Esophagus muscularis mucosa (tissue), 4 donors: ENCODE results near the gene PAM. TPM values are rescaled to one million over a fixed set of nuclear protein-coding genes. Genes with fewer than 3 reads are reported as not detected.

Experiments used
- DNase-seq: peaks from one replicate; pipeline ENCODE4 v3.0.0-alpha.2; 2017; ENCODE audit errors: extremely low spot score
- H3K27ac ChIP-seq, 4 donors: fragments of 200-600 bp; sonication (generic); replicated peaks in 1 of 4; 1 replicate in 3 of 4; 2 replicates in 1 of 4; pipeline ENCODE4 v1.5.1; 2016 to 2019; ENCODE audit warnings: mild to moderate bottlenecking in 1 of 4
- H3K27me3 ChIP-seq, 4 donors: fragments of 200-600 bp; sonication (generic); one replicate each; pipeline versions ENCODE4 v1.5.1 to v1.6.0; 2016 to 2019
- H3K36me3 ChIP-seq, 4 donors: fragments of 200-600 bp; sonication (generic); one replicate each; pipeline ENCODE4 v1.5.1; 2016 to 2019
- H3K4me1 ChIP-seq, 4 donors: fragments of 200-600 bp; sonication (generic); one replicate each; pipeline ENCODE4 v1.5.1; 2016 to 2019
- H3K4me3 ChIP-seq, 4 donors: fragments of 200-600 bp; sonication (generic); 1 replicate in 2 of 4; 2 replicates in 2 of 4; pipeline ENCODE4 v1.5.1; 2016 to 2019; ENCODE audit warnings: mild to moderate bottlenecking in 4 of 4, moderate library complexity in 1 of 4
- H3K9me3 ChIP-seq, 4 donors: fragments of 200-600 bp; sonication (generic); 1 replicate in 3 of 4; 2 replicates in 1 of 4; pipeline ENCODE4 v1.5.1; 2016 to 2019
- CTCF ChIP-seq, 3 experiments: fragments of 200-600 bp in 2 of 3; fragments of 450-650 bp in 1 of 3; sonication (generic) in 2 of 3; IDR thresholded peaks; one replicate each; pipeline ENCODE4 v1.5.1; 2017 to 2019; ENCODE audit warnings: antibody characterized with exemption in 3 of 3, mild to moderate bottlenecking in 2 of 3, moderate library complexity in 1 of 3
- EP300 ChIP-seq: sonication (generic); formaldehyde crosslinking; IDR thresholded peaks from one replicate; pipeline ENCODE4 v1.6.1; 2017; ENCODE audit warnings: antibody characterized with exemption
- POLR2A ChIP-seq: fragments of 450-650 bp; IDR thresholded peaks from one replicate; pipeline ENCODE4 v1.6.1; 2017; ENCODE audit warnings: antibody characterized with exemption, moderate library complexity, mild to moderate bottlenecking, low read depth
- POLR2AphosphoS5 ChIP-seq, 2 donors: sonication (generic); formaldehyde crosslinking; IDR thresholded peaks; one replicate each; pipeline ENCODE4 v1.6.1; 2017; ENCODE audit warnings: antibody characterized with exemption in 2 of 2
- WGBS: methylation state at CpG from one replicate; pipeline ENCODE4 v1.1.5; 2018; 5-methylcytosine and 5-hydroxymethylcytosine counted together
- intact Hi-C: fragments of 100-400 bp; cut with DNase I; formaldehyde crosslinking; loops from one replicate; pipeline ENCODE4 v1.15.1; 2023
- total RNA-seq, 4 donors: library from RNA; depleted of rRNA; stranded (reverse); fragments of >200 nt; gene quantifications; one replicate each; pipeline versions ENCODE4 v1.1.0 to v1.2.1, GENCODE V29; 2016

Gene PAM
- total RNA-seq, 4 donors from 2014 or later, result 212 to 250 (median 227) TPM

GRCh38 chr5:103013933-103014552, 258.9 kb downstream of the PAM start:
- intact Hi-C loops, result no loop called here
- Histone ChIP-seq H3K9me3 (no peaks in the 10 kb centered on the region), H3K36me3 (peaks cover 0 to 40% (median 21%) of the 10 kb centered on the region in 4 donors), H3K27me3 (no peaks in the 10 kb centered on the region), H3K4me3 (no peak overlapping the region), H3K27ac (no peak overlapping the region), H3K4me1 (peaks cover 0 to 10% (median 3%) of the 10 kb centered on the region in 4 donors)
- WGBS, result 62% methylated on average over 1 of the region's 1 CpG
- no peak for TF ChIP-seq CTCF (IDR thresholded peaks at IDR 0.05)
- no peak for TF ChIP-seq POLR2AphosphoS5 (IDR thresholded peaks at IDR 0.05)
- no peak for TF ChIP-seq EP300
- no peak for TF ChIP-seq POLR2A
- no peak for DNase-seq

GRCh38 chr5:103014983-103015382, 259.9 kb downstream of the PAM start:
- Histone ChIP-seq H3K27ac (no peak overlapping the region), H3K4me1 (peaks cover 0 to 10% (median 3%) of the 10 kb centered on the region in 4 donors), H3K36me3 (peaks cover 0 to 38% (median 21%) of the 10 kb centered on the region in 4 donors), H3K4me3 (no peak overlapping the region), H3K9me3 (no peaks in the 10 kb centered on the region), H3K27me3 (no peaks in the 10 kb centered on the region)
- WGBS, result 90% methylated on average over 2 of the region's 2 CpGs
- TF ChIP-seq CTCF (IDR thresholded peaks at IDR 0.05) (no peak), POLR2A (no peak), POLR2AphosphoS5 (IDR thresholded peaks at IDR 0.05) (no peak)
- DNase-seq, result no peak
- intact Hi-C loops, result no loop called here

- no peak for DNase-seq
- peaks cover 0 to 10% (median 3%) of the 10 kb centered on the region in 4 donors for H3K4me1 ChIP-seq
- H3K27me3 ChIP-seq, result no peaks in the 10 kb centered on the region
- TF ChIP-seq EP300 (no peak), POLR2AphosphoS5 (IDR thresholded peaks at IDR 0.05) (no peak), CTCF (IDR thresholded peaks at IDR 0.05) (no peak), POLR2A (no peak)
- H3K36me3 ChIP-seq, result peaks cover 0 to 46% (median 28%) of the 10 kb centered on the region in 4 donors
- intact Hi-C loops, result no loop called here
- H3K4me3 ChIP-seq, result no peak overlapping the region
- no peak overlapping the region for H3K27ac ChIP-seq
- H3K9me3 ChIP-seq, result no peaks in the 10 kb centered on the region
- 97% methylated on average over 2 of the region's 2 CpGs for WGBS
Observed at GRCh38 chr5:103016167-103016566, 261.1 kb downstream of the PAM start.

- TF ChIP-seq EP300, result no peak
- Histone ChIP-seq H3K27ac (no peak overlapping the region), H3K4me3 (no peak overlapping the region), H3K9me3 (no peaks in the 10 kb centered on the region), H3K27me3 (no peaks in the 10 kb centered on the region), H3K4me1 (peaks cover 0 to 8% (median 1%) of the 10 kb centered on the region in 4 donors), H3K36me3 (peaks cover 0 to 63% (median 29%) of the 10 kb centered on the region in 4 donors)
- intact Hi-C loops, result no loop called here
- DNase-seq, result no peak
- 93% methylated on average over 1 of the region's 1 CpG for WGBS
Observed at GRCh38 chr5:103019804-103020203, 264.7 kb downstream of the PAM start.

- no peak overlapping the region for H3K27ac ChIP-seq
- H3K36me3 ChIP-seq, result peaks cover 0 to 62% (median 33%) of the 10 kb centered on the region in 4 donors
- no peak for DNase-seq
- H3K27me3 ChIP-seq, result no peaks in the 10 kb centered on the region
- no peaks in the 10 kb centered on the region for H3K9me3 ChIP-seq
- intact Hi-C loops, result no loop called here
- H3K4me3 ChIP-seq, result no peak overlapping the region
- no peaks in the 10 kb centered on the region for H3K4me1 ChIP-seq
- TF ChIP-seq POLR2AphosphoS5 (IDR thresholded peaks at IDR 0.05), result no peak
- no peak for TF ChIP-seq POLR2A
- TF ChIP-seq CTCF (IDR thresholded peaks at IDR 0.05), result no peak
- no peak for TF ChIP-seq EP300
- 88% methylated on average over 2 of the region's 2 CpGs for WGBS
Observed at GRCh38 chr5:103021314-103021713, 266.2 kb downstream of the PAM start.
